Ishikawa (cell line): ENCODE measurements around the gene CKLF.

ENCODE experiments used
- CEBPB ChIP-seq: IDR thresholded peaks from 2 replicates; pipeline ENCODE4 v1.6.1; 2012
- CREB1 ChIP-seq: IDR thresholded peaks from 2 replicates; pipeline ENCODE4 v1.6.1; 2012; ENCODE audit warnings: low read depth
- EGR1 ChIP-seq: IDR thresholded peaks from 2 replicates; pipeline ENCODE4 v1.6.1; 2012
- EP300 ChIP-seq: IDR thresholded peaks from 2 replicates; pipeline ENCODE4 v1.6.1; 2012; ENCODE audit warnings: borderline replicate concordance
- FOXM1 ChIP-seq: IDR thresholded peaks from 2 replicates; pipeline ENCODE4 v1.6.1; 2012; ENCODE audit warnings: low read depth, borderline replicate concordance
- NFIC ChIP-seq: IDR thresholded peaks from 2 replicates; pipeline ENCODE4 v1.6.1; 2012
- RAD21 ChIP-seq: IDR thresholded peaks from 2 replicates; pipeline ENCODE4 v1.6.1; 2012; ENCODE audit warnings: low read depth
- REST ChIP-seq: IDR thresholded peaks from 2 replicates; pipeline ENCODE4 v1.6.1; 2012; ENCODE audit warnings: low read depth, mild to moderate bottlenecking
- TAF1 ChIP-seq: IDR thresholded peaks from 2 replicates; pipeline ENCODE4 v1.6.1; 2012; ENCODE audit warnings: low read depth, mild to moderate bottlenecking
- TCF12 ChIP-seq: IDR thresholded peaks from 2 replicates; pipeline ENCODE4 v1.6.1; 2012; ENCODE audit warnings: low read depth
- TEAD4 ChIP-seq: IDR thresholded peaks from 2 replicates; pipeline ENCODE4 v1.6.1; 2012
- YY1 ChIP-seq: IDR thresholded peaks from 2 replicates; pipeline ENCODE4 v1.6.1; 2012; ENCODE audit warnings: low read depth
- ZBTB7A ChIP-seq: IDR thresholded peaks from 2 replicates; pipeline ENCODE4 v1.6.1; 2012; ENCODE audit warnings: low read depth
- TF ChIP-seq, protein P1 (sequence below): IDR thresholded peaks from 2 replicates; pipeline ENCODE4 v1.6.1; 2012
- TF ChIP-seq, protein P2 (sequence below): IDR thresholded peaks from 2 replicates; pipeline ENCODE4 v1.6.1; 2012

CKLF gene

GRCh38 chr16:66609139-66609510 is 56.7 kb downstream of the CKLF start:
- TF ChIP-seq EP300 (no peak), TCF12 (0 out of 2 replicates have a peak, but pooled peaks have one; percentile 3)

DNA sequence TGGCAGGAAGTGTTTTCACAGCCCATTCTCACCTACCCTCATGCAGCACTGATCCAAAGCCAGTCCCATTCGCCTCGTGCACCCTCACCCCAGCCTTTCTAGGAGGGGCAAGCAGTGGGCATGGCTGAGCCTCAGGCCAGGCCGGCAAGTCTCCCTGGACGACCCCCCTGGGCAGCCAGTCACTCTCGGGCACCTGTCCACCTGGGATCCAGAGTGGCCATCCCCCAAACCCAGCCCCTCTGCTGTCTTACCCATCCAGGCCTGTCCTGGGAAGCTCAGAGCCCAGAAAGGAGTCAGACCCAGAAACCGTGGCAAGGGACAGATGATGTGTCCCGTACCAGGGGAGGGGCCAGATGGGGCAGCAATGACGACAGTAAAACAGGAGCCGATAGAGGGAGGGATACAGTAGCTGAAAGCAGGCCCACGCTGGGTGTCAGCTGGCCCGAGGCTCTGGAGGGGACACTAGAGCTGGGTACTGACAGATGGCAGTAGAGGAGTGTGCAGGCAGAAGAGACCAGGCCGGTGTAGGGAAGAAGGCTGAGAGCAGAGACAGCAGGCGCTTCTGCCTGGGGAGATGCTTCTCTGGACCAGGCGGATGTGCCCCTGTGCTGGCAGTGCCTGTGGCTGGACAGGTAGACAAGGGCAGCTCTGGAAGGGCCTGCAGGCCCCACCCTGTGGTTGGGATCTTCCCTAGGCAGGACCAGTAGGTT is 57.9 kb downstream of the CKLF start:
- no peak for TF ChIP-seq TEAD4

GRCh38 chr16:66612422-66612821 is 60.0 kb downstream of the CKLF start:
- TF ChIP-seq RAD21 = no peak
- TF ChIP-seq REST = no peak
- TF ChIP-seq TAF1 = no peak
- TF ChIP-seq CEBPB = no peak
- TF ChIP-seq TEAD4 = no peak
- no peak for TF ChIP-seq ZBTB7A
- TF ChIP-seq, protein P1, sequence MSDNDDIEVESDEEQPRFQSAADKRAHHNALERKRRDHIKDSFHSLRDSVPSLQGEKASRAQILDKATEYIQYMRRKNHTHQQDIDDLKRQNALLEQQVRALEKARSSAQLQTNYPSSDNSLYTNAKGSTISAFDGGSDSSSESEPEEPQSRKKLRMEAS = no peak
- TF ChIP-seq YY1 = no peak
- TF ChIP-seq FOXM1 = no peak
- no peak for TF ChIP-seq EGR1
- no peak for TF ChIP-seq CREB1
- TF ChIP-seq TCF12 = no peak
- TF ChIP-seq EP300 = no peak
- TF ChIP-seq, protein P2, sequence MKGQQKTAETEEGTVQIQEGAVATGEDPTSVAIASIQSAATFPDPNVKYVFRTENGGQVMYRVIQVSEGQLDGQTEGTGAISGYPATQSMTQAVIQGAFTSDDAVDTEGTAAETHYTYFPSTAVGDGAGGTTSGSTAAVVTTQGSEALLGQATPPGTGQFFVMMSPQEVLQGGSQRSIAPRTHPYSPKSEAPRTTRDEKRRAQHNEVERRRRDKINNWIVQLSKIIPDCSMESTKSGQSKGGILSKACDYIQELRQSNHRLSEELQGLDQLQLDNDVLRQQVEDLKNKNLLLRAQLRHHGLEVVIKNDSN = no peak
- no peak for TF ChIP-seq NFIC

- TF ChIP-seq YY1 (no peak), RAD21 (no peak), ZBTB7A (no peak), EGR1 (no peak), TEAD4 (no peak), CEBPB (no peak), TCF12 (no peak), FOXM1 (no peak), TAF1 (no peak), REST (no peak), NFIC (no peak), EP300 (no peak), CREB1 (no peak)
- TF ChIP-seq, protein P1 = no peak
- TF ChIP-seq, protein P2 = no peak
These were observed 61.9 kb downstream of the CKLF start for GRCh38 chr16:66614161-66614802.
